BLaER1 (cell line): ENCODE data around the gene GRIK3.
"Not testable (repeated sequence)": the region's sequence is repeated elsewhere in the genome, so short reads cannot be mapped to it uniquely, and the experiment has no call there.

Experiments used
- H3K27ac ChIP-seq: shearing (Covaris generic); formaldehyde crosslinking; 2 replicates; pipeline ENCODE4 v1.8.1; 2022
- H3K27me3 ChIP-seq: shearing (Covaris generic); formaldehyde crosslinking; 2 replicates; pipeline ENCODE4 v1.8.1; 2022
- H3K36me3 ChIP-seq: shearing (Covaris generic); formaldehyde crosslinking; 2 replicates; pipeline ENCODE4 v1.8.1; 2022
- H3K4me1 ChIP-seq: shearing (Covaris generic); formaldehyde crosslinking; 2 replicates; pipeline ENCODE4 v1.8.1; 2022
- H3K4me2 ChIP-seq: shearing (Covaris generic); formaldehyde crosslinking; 2 replicates; pipeline ENCODE4 v1.8.1; 2022
- H3K4me3 ChIP-seq: shearing (Covaris generic); formaldehyde crosslinking; 2 replicates; pipeline ENCODE4 v1.8.1; 2022
- H3K9ac ChIP-seq: shearing (Covaris generic); formaldehyde crosslinking; 2 replicates; pipeline ENCODE4 v1.8.1; 2022
- H3K9me3 ChIP-seq: shearing (Covaris generic); formaldehyde crosslinking; 2 replicates; pipeline ENCODE4 v1.8.1; 2022
- H4K20me1 ChIP-seq: shearing (Covaris generic); formaldehyde crosslinking; 2 replicates; pipeline ENCODE4 v1.8.1; 2022
- Cebpa-rat ChIP-seq: shearing (Covaris generic); IDR thresholded peaks from 2 replicates; pipeline ENCODE4 v1.8.1; 2022

Gene GRIK3

GRCh38 chr1:36768486-36769178 is 265.7 kb downstream of the GRIK3 start:
- H3K4me2 ChIP-seq, result no peak overlapping the region
- no peaks in the 10 kb centered on the region for H4K20me1 ChIP-seq
- H3K9ac ChIP-seq, result no peak overlapping the region
- no peaks in the 10 kb centered on the region for H3K27me3 ChIP-seq
- no peaks in the 10 kb centered on the region for H3K9me3 ChIP-seq
- no peak for TF ChIP-seq Cebpa-rat
- peaks cover 9% of the 10 kb centered on the region for H3K4me1 ChIP-seq
- no peak overlapping the region for H3K4me3 ChIP-seq
- no peaks in the 10 kb centered on the region for H3K36me3 ChIP-seq
- no peak overlapping the region for H3K27ac ChIP-seq

DNA sequence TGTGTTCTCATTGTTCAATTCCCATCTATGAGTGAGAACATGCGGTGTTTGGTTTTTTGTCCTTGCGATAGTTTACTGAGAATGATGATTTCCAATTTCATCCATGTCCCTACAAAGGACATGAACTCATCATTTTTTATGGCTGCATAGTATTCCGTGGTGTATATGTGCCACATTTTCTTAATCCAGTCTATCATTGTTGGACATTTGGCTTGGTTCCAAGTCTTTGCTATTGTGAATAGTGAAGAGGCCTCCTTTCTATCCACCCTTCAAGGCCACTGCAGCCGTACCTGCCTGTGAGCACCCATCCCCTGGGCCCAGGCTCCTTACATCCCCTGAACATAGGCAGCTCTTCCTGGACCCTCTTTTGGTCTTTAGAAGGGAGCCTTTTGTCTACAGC is 266.9 kb downstream of the GRIK3 start:
- H3K27ac ChIP-seq, H3K4me1 ChIP-seq, H3K9ac ChIP-seq, H3K36me3 ChIP-seq, H4K20me1 ChIP-seq, H3K9me3 ChIP-seq, H3K27me3 ChIP-seq, H3K4me3 ChIP-seq, H3K4me2 ChIP-seq: not testable (repeated sequence)

- Histone ChIP-seq H3K9me3 (no peaks in the 10 kb centered on the region), H3K9ac (no peak overlapping the region), H3K27me3 (no peaks in the 10 kb centered on the region), H3K4me1 (peaks cover 2% of the 10 kb centered on the region), H4K20me1 (no peaks in the 10 kb centered on the region), H3K4me3 (no peak overlapping the region), H3K4me2 (no peak overlapping the region), H3K27ac (no peak overlapping the region), H3K36me3 (no peaks in the 10 kb centered on the region)
- no peak for TF ChIP-seq Cebpa-rat
Observed at GRCh38 chr1:36766481-36766880, 267.8 kb downstream of the GRIK3 start.

- H3K4me3 ChIP-seq, result no peak overlapping the region
- no peaks in the 10 kb centered on the region for H4K20me1 ChIP-seq
- H3K27me3 ChIP-seq, result no peaks in the 10 kb centered on the region
- no peak overlapping the region for H3K4me2 ChIP-seq
- H3K9ac ChIP-seq, result no peak overlapping the region
- H3K4me1 ChIP-seq, result no peaks in the 10 kb centered on the region
- H3K36me3 ChIP-seq, result no peaks in the 10 kb centered on the region
- H3K27ac ChIP-seq, result no peak overlapping the region
- no peaks in the 10 kb centered on the region for H3K9me3 ChIP-seq
- no peak for TF ChIP-seq Cebpa-rat
Observed at GRCh38 chr1:36765785-36766300, 268.5 kb downstream of the GRIK3 start.

GRCh38 chr1:36764798-36765197 is 269.5 kb downstream of the GRIK3 start:
- H3K4me2 ChIP-seq, result no peak overlapping the region
- no peaks in the 10 kb centered on the region for H4K20me1 ChIP-seq
- H3K9ac ChIP-seq, result no peak overlapping the region
- peaks cover 5% of the 10 kb centered on the region; the same call in 1 of the 2 replicates for H3K4me1 ChIP-seq
- no peak overlapping the region for H3K4me3 ChIP-seq
- no peak overlapping the region for H3K27ac ChIP-seq
- H3K27me3 ChIP-seq, result no peaks in the 10 kb centered on the region
- TF ChIP-seq Cebpa-rat, result no peak
- H3K9me3 ChIP-seq, result no peaks in the 10 kb centered on the region
- no peaks in the 10 kb centered on the region for H3K36me3 ChIP-seq

- no peaks in the 10 kb centered on the region for H4K20me1 ChIP-seq
- no peaks in the 10 kb centered on the region for H3K27me3 ChIP-seq
- peaks cover 7% of the 10 kb centered on the region; the same call in 1 of the 2 replicates for H3K4me1 ChIP-seq
- H3K9ac ChIP-seq, result no peak overlapping the region
- H3K36me3 ChIP-seq, result no peaks in the 10 kb centered on the region
- H3K27ac ChIP-seq, result no peak overlapping the region
- H3K4me3 ChIP-seq, result no peak overlapping the region
- H3K4me2 ChIP-seq, result no peak overlapping the region
- peaks cover 6% of the 10 kb centered on the region; the same call in 1 of the 2 replicates for H3K9me3 ChIP-seq
- no peak for TF ChIP-seq Cebpa-rat
Observed at GRCh38 chr1:36763771-36764170, 270.5 kb downstream of the GRIK3 start.

GRCh38 chr1:36762174-36762573 is 272.1 kb downstream of the GRIK3 start:
- Histone ChIP-seq H3K36me3 (no peaks in the 10 kb centered on the region), H3K4me3 (no peak overlapping the region), H3K4me2 (no peak overlapping the region), H3K9me3 (peaks cover 6% of the 10 kb centered on the region; the same call in 1 of the 2 replicates), H3K27ac (no peak overlapping the region), H4K20me1 (no peaks in the 10 kb centered on the region), H3K4me1 (peaks cover 10% of the 10 kb centered on the region; the same call in 1 of the 2 replicates), H3K27me3 (no peaks in the 10 kb centered on the region), H3K9ac (no peak overlapping the region)
- TF ChIP-seq Cebpa-rat, result no peak

DNA sequence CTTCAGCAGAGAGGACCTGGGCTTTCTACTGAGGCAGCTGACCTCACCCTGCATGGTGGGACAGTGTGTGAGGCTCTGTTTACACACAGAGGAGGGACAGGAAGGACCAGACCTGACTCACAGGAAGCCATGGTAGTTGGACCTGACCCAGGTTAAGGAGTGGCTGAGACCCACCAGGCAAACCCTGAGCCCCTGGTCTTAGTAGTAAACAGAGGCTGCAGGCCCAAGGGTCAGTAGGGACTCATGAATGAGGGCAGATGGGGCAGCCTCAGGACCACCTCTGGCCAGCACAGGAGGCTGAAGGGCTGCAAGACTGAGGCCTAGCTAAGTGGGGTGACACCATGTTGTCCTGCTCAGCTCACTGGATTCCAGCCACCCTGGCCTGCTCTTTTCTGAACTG is 273.2 kb downstream of the GRIK3 start:
- no peak for TF ChIP-seq Cebpa-rat
- no peak overlapping the region for H3K4me3 ChIP-seq
- H3K4me1 ChIP-seq, result peaks cover 21% of the 10 kb centered on the region
- H3K9ac ChIP-seq, result no peak overlapping the region
- no peak overlapping the region for H3K4me2 ChIP-seq
- no peak overlapping the region for H3K27ac ChIP-seq
- peaks cover 6% of the 10 kb centered on the region; the same call in 1 of the 2 replicates for H3K9me3 ChIP-seq
- no peaks in the 10 kb centered on the region for H4K20me1 ChIP-seq
- no peaks in the 10 kb centered on the region for H3K36me3 ChIP-seq
- no peaks in the 10 kb centered on the region for H3K27me3 ChIP-seq

- Histone ChIP-seq H3K4me3 (no peak overlapping the region), H3K9ac (no peak overlapping the region), H3K36me3 (no peaks in the 10 kb centered on the region), H3K27ac (no peak overlapping the region), H3K27me3 (no peaks in the 10 kb centered on the region), H3K4me2 (no peak overlapping the region), H3K4me1 (peaks cover 22% of the 10 kb centered on the region), H4K20me1 (no peaks in the 10 kb centered on the region), H3K9me3 (peaks cover 6% of the 10 kb centered on the region; the same call in 1 of the 2 replicates)
- no peak for TF ChIP-seq Cebpa-rat
Observed at GRCh38 chr1:36760081-36760480, 274.2 kb downstream of the GRIK3 start.

DNA sequence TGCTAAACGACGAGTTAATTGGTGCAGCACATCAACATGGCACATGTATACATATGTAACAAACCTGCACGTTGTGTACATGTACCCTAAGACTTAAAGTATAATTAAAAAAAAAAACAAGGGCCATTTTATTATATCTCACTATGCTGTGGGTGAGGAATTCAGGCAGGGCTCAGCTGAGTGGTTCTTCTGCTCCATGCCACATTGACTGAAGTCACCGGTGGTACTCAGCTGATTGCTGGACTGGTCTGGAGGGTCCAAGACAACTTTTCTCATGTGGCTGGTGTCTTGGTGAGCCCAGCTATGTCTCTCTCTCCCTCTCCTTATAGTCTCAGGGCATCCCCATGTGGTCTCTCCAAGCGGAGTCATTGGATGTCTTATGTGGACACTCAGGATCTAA is 275.0 kb downstream of the GRIK3 start:
- no peak overlapping the region for H3K27ac ChIP-seq
- H3K4me1 ChIP-seq, result peaks cover 22% of the 10 kb centered on the region
- no peaks in the 10 kb centered on the region for H3K36me3 ChIP-seq
- peaks cover 6% of the 10 kb centered on the region; the same call in 1 of the 2 replicates for H3K9me3 ChIP-seq
- no peak overlapping the region for H3K4me3 ChIP-seq
- H4K20me1 ChIP-seq, result no peaks in the 10 kb centered on the region
- H3K27me3 ChIP-seq, result no peaks in the 10 kb centered on the region
- H3K4me2 ChIP-seq, result no peak overlapping the region
- TF ChIP-seq Cebpa-rat, result no peak
- H3K9ac ChIP-seq, result no peak overlapping the region
